CD14-positive monocyte (primary cell): ENCODE data around the gene TOP2A. TPM values are rescaled to one million over a fixed set of nuclear protein-coding genes. Genes with fewer than 3 reads are reported as not detected.
A peak's percentile ranks its signal among the peaks of the same experiment; 100 is the strongest.

Source experiments
- DNase-seq, 3 donors: peaks; one replicate each; pipeline ENCODE4 v3.0.0-alpha.2; 2011 to 2022
- H2AFZ ChIP-seq: 2 replicates; pipeline ENCODE4 v1.6.0; 2012; ENCODE audit warnings: mild to moderate bottlenecking, low read depth, low read length, inconsistent platforms; ENCODE audit not compliant: insufficient read depth, poor library complexity, severe bottlenecking
- H3K27ac ChIP-seq, 2 donors: 1 replicate in 1 of 2; 2 replicates in 1 of 2; pipeline ENCODE4 v1.5.1; 2012 to 2013; ENCODE audit warnings: low read length in 2 of 2, control low read depth in 1 of 2, inconsistent platforms in 1 of 2, low read depth in 1 of 2, mild to moderate bottlenecking in 1 of 2
- H3K27me3 ChIP-seq, 2 donors: one replicate each; pipeline versions ENCODE4 v1.6.0 to v1.6.1; 2011 to 2013; ENCODE audit warnings: low read length in 2 of 2; ENCODE audit not compliant: control insufficient read depth in 2 of 2, insufficient read depth in 2 of 2
- H3K36me3 ChIP-seq, 2 donors: replicated peaks in 1 of 2; 1 replicate in 1 of 2; 2 replicates in 1 of 2; pipeline versions ENCODE4 v1.5.1 to v1.6.1; 2012 to 2013; ENCODE audit warnings: low read length in 2 of 2, control low read depth in 1 of 2, inconsistent platforms in 1 of 2, mild to moderate bottlenecking in 1 of 2; ENCODE audit not compliant: insufficient read depth in 2 of 2, control insufficient read depth in 1 of 2
- H3K4me1 ChIP-seq, 2 donors: 1 replicate in 1 of 2; 2 replicates in 1 of 2; pipeline versions ENCODE4 v1.5.1 to v1.6.1; 2012 to 2013; ENCODE audit warnings: low read length in 2 of 2, control low read depth in 1 of 2, inconsistent platforms in 1 of 2, mild to moderate bottlenecking in 1 of 2, moderate library complexity in 1 of 2; ENCODE audit not compliant: insufficient read depth in 2 of 2, control insufficient read depth in 1 of 2
- H3K4me2 ChIP-seq: replicated peaks from 2 replicates; pipeline ENCODE3; 2012; ENCODE audit warnings: low read length, moderate library complexity, mild to moderate bottlenecking; ENCODE audit not compliant: poor library complexity, severe bottlenecking; ENCODE audit errors: extremely low read depth
- H3K4me3 ChIP-seq, 3 experiments: fragments of 200-600 bp in 1 of 3; sonication (generic) in 1 of 3; replicated peaks in 1 of 3; 1 replicate in 2 of 3; 2 replicates in 1 of 3; pipeline ENCODE4 v1.5.1; 2011 to 2013; ENCODE audit warnings: low read length in 3 of 3, mild to moderate bottlenecking in 3 of 3, control low read depth in 2 of 3, low read depth in 2 of 3, inconsistent platforms in 1 of 3, moderate library complexity in 1 of 3
- H3K79me2 ChIP-seq: 2 replicates; pipeline ENCODE4 v1.6.0; 2012; ENCODE audit warnings: mild to moderate bottlenecking, control low read depth, inconsistent platforms, low read length, moderate library complexity; ENCODE audit not compliant: insufficient read depth
- H3K9ac ChIP-seq: 2 replicates; pipeline ENCODE4 v1.6.0; 2017; ENCODE audit warnings: low read length, mild to moderate bottlenecking; ENCODE audit not compliant: insufficient read depth, poor library complexity, severe bottlenecking
- H3K9me3 ChIP-seq, 2 donors: replicated peaks in 1 of 2; 1 replicate in 1 of 2; 2 replicates in 1 of 2; pipeline versions ENCODE4 v1.5.1 to v1.6.1; 2012 to 2013; ENCODE audit warnings: low read length in 2 of 2, control low read depth in 1 of 2; ENCODE audit not compliant: control insufficient read depth in 1 of 2, insufficient read depth in 1 of 2
- H4K20me1 ChIP-seq: 2 replicates; pipeline ENCODE4 v1.6.0; 2012; ENCODE audit warnings: mild to moderate bottlenecking, low read length, control low read depth, moderate library complexity; ENCODE audit not compliant: insufficient read depth
- H3K27ac Mint-ChIP-seq, 7 donors: one replicate each; pipeline ENCODE4 v1.8.0; 2020; ENCODE audit warnings: mild to moderate bottlenecking in 7 of 7, mixed read lengths in 7 of 7, moderate library complexity in 6 of 7, inconsistent platforms in 2 of 7
- H3K27me3 Mint-ChIP-seq, 3 donors: one replicate each; pipeline ENCODE4 v1.8.0; 2021 to 2022; ENCODE audit warnings: low read depth in 3 of 3, mild to moderate bottlenecking in 3 of 3, mixed read lengths in 3 of 3, moderate library complexity in 3 of 3, inconsistent platforms in 1 of 3
- H3K36me3 Mint-ChIP-seq, 2 donors: one replicate each; pipeline ENCODE4 v1.8.0; 2020; ENCODE audit warnings: mixed read lengths in 2 of 2, inconsistent platforms in 1 of 2, mild to moderate bottlenecking in 1 of 2
- H3K4me1 Mint-ChIP-seq: one replicate; pipeline ENCODE4 v1.8.0; 2020; ENCODE audit warnings: mild to moderate bottlenecking, mixed read lengths
- H3K4me3 Mint-ChIP-seq, 2 donors: one replicate each; pipeline ENCODE4 v1.8.0; 2020; ENCODE audit warnings: mild to moderate bottlenecking in 2 of 2, mixed read lengths in 2 of 2, moderate library complexity in 1 of 2
- H3K9me3 Mint-ChIP-seq, 7 donors: one replicate each; pipeline ENCODE4 v1.8.0; 2020 to 2022; ENCODE audit warnings: mixed read lengths in 7 of 7, mild to moderate bottlenecking in 6 of 7, moderate library complexity in 6 of 7, inconsistent platforms in 2 of 7
- WGBS: methylation state at CpG from one replicate; pipeline ENCODE4 v1.1.5; 2013; ENCODE audit warnings: missing lambda C conversion rate; ENCODE audit not compliant: insufficient coverage; 5-methylcytosine and 5-hydroxymethylcytosine counted together
- intact Hi-C, 2 donors: fragments of 100-400 bp; cut with micrococcal nuclease; formaldehyde crosslinking; loops; one replicate each; pipeline versions ENCODE4 v1.15.0 to v1.15.1; 2023
- polyA plus RNA-seq, 3 donors: library from polyadenylated mRNA; depleted of rRNA in 1 of 3; unstranded in 2 of 3; stranded (reverse) in 1 of 3; fragments of 300-500 nt in 2 of 3; fragments of >200 nt in 1 of 3; fragmentation: Illumina TruSeq in 2 of 3; gene quantifications; 1 replicate in 2 of 3; 2 replicates in 1 of 3; pipeline ENCODE4 v1.2.3, GENCODE V29; 2012 to 2021
- TF ChIP-seq, protein P1 (sequence below): fragments of 200-600 bp; IDR thresholded peaks from one replicate; pipeline ENCODE4 v1.8.0; 2022; ENCODE audit warnings: antibody characterized with exemption, mild to moderate bottlenecking

Gene TOP2A
- polyA plus RNA-seq, 3 donors = 0.01 to 0.94 (median 0.28) TPM

DNA sequence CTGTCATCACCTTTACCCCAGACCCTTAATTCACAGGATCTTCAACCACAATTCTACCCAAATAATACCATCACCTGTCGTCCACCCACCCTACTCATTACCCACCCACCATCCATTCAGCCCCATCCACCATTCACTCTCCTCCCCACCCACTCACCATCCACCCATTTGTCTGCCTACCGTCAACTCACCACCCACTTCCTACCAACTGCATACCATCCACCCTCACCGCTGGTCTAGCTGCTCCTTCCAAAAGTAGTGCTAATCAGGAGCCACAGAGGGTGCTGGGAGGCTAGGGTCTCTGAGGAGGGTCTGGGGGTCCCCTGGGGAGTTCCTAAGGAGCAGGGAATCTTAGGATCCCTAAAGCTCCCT, 13.5 kb upstream of the TOP2A start:
- Histone ChIP-seq H2AFZ (no peak overlapping the region), H3K4me3 (no peak overlapping the region), H3K36me3 (no peaks in the 10 kb centered on the region), H4K20me1 (no peaks in the 10 kb centered on the region), H3K4me1 (no peaks in the 10 kb centered on the region), H3K9me3 (no peaks in the 10 kb centered on the region), H3K9ac (no peak overlapping the region), H3K79me2 (no peaks in the 10 kb centered on the region), H3K27me3 (no peaks in the 10 kb centered on the region), H3K4me2 (no peak overlapping the region), H3K27ac (no peak overlapping the region)
- no peaks in the 10 kb centered on the region for H3K36me3 Mint-ChIP-seq
- peaks cover 8% of the 10 kb centered on the region for H3K4me1 Mint-ChIP-seq
- H3K27ac Mint-ChIP-seq = no peak overlapping the region
- 100% methylated on average over 1 of the region's 3 CpGs for WGBS
- H3K4me3 Mint-ChIP-seq = no peak overlapping the region
- intact Hi-C loops = no loop called here
- TF ChIP-seq, protein P1, sequence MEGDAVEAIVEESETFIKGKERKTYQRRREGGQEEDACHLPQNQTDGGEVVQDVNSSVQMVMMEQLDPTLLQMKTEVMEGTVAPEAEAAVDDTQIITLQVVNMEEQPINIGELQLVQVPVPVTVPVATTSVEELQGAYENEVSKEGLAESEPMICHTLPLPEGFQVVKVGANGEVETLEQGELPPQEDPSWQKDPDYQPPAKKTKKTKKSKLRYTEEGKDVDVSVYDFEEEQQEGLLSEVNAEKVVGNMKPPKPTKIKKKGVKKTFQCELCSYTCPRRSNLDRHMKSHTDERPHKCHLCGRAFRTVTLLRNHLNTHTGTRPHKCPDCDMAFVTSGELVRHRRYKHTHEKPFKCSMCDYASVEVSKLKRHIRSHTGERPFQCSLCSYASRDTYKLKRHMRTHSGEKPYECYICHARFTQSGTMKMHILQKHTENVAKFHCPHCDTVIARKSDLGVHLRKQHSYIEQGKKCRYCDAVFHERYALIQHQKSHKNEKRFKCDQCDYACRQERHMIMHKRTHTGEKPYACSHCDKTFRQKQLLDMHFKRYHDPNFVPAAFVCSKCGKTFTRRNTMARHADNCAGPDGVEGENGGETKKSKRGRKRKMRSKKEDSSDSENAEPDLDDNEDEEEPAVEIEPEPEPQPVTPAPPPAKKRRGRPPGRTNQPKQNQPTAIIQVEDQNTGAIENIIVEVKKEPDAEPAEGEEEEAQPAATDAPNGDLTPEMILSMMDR = no peak
- no peaks in the 10 kb centered on the region for H3K9me3 Mint-ChIP-seq
- no peak for DNase-seq
- peaks cover 0 to 4% (median 3%) of the 10 kb centered on the region in 3 donors for H3K27me3 Mint-ChIP-seq

DNA sequence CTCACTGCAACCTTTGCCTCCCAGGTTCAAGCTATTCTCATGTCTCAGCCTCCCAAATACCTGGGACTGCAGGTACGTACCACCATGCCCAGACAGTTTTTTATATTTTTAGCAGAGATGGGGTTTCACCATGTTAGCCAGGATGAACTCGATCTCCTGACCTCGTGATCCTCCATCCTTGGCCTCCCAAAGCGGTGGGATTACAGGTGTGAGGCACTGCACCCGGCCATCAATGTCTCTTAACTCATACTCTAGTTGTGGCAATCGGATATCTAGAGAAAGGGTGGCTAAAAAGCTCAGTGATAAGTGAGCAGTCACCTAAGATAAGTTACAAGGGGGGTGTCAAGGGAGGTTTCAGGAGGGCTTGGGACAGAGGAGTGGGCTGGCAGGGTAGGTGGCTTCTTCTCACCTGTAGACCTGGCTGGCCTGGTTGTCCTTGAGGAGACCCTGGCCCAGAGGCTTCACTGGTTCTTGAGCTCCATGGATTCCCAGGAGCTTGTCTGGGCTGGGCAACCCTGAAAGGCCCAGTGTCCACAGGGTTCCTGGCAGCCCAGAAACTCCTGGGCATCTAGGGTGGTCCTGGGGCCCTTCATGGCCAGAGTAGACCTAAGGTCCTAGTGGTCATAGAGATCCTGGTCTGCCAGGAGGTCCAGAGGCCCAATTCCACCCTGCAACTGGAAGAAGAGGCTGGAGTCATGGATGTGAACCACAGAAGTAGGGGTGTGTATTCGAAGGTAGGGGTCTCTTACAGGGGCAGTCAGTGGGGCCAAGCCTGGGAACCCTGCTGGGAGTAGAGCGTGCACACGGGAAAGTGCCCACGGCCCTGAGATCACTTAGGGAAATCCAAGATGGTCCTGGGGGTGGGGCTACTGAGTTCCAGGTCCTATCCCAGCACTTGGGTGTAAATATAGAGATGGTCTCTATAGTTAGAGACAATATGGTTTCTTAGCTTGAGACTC, 12.9 kb upstream of the TOP2A start:
- Mint-ChIP-seq H3K9me3 (no peaks in the 10 kb centered on the region), H3K4me1 (peaks cover 9% of the 10 kb centered on the region), H3K27me3 (peaks cover 0 to 4% (median 3%) of the 10 kb centered on the region in 3 donors), H3K4me3 (no peak overlapping the region), H3K27ac (peak overlapping the region in 1 of 7 donors; percentile 50), H3K36me3 (no peaks in the 10 kb centered on the region)
- H3K27ac ChIP-seq = no peak overlapping the region
- DNase-seq = no peak
- no peak overlapping the region for H3K4me3 ChIP-seq
- 100% methylated on average over 5 of the region's 10 CpGs for WGBS
- H4K20me1 ChIP-seq = no peaks in the 10 kb centered on the region
- H3K4me2 ChIP-seq = no peak overlapping the region
- no peaks in the 10 kb centered on the region for H3K79me2 ChIP-seq
- no peak overlapping the region for H2AFZ ChIP-seq
- no peaks in the 10 kb centered on the region for H3K9me3 ChIP-seq
- TF ChIP-seq, protein P1 = no peak
- H3K4me1 ChIP-seq = no peaks in the 10 kb centered on the region
- no peaks in the 10 kb centered on the region for H3K36me3 ChIP-seq
- no peaks in the 10 kb centered on the region for H3K27me3 ChIP-seq
- no peak overlapping the region for H3K9ac ChIP-seq
- intact Hi-C loops = no loop called here
